Esophagus muscularis mucosa (tissue), 4 donors: ENCODE data around the gene PRCP.

ENCODE experiments used
- CTCF ChIP-seq, 3 experiments: fragments of 200-600 bp in 2 of 3; fragments of 450-650 bp in 1 of 3; sonication (generic) in 2 of 3; IDR thresholded peaks; one replicate each; pipeline ENCODE4 v1.5.1; 2017 to 2019; ENCODE audit warnings: antibody characterized with exemption in 3 of 3, mild to moderate bottlenecking in 2 of 3, moderate library complexity in 1 of 3
- EP300 ChIP-seq: sonication (generic); formaldehyde crosslinking; IDR thresholded peaks from one replicate; pipeline ENCODE4 v1.6.1; 2017; ENCODE audit warnings: antibody characterized with exemption
- POLR2AphosphoS5 ChIP-seq, 2 donors: sonication (generic); formaldehyde crosslinking; IDR thresholded peaks; one replicate each; pipeline ENCODE4 v1.6.1; 2017; ENCODE audit warnings: antibody characterized with exemption in 2 of 2

GRCh38 chr11:82787981-82788380 is 112.2 kb downstream of the PRCP start:
- TF ChIP-seq CTCF (IDR thresholded peaks at IDR 0.05) (no peak), POLR2AphosphoS5 (IDR thresholded peaks at IDR 0.05) (no peak), EP300 (no peak)
